Gastroesophageal sphincter (tissue), 3 donors: ENCODE data around the gene CDH13.

Experiments used
- POLR2AphosphoS5 ChIP-seq: sonication (generic); formaldehyde crosslinking; IDR thresholded peaks from one replicate; pipeline ENCODE4 v1.6.1; 2017; ENCODE audit warnings: antibody characterized with exemption
- TF ChIP-seq, protein P1 (sequence below), 4 experiments: fragments of 200-600 bp in 2 of 4; fragments of 450-650 bp in 2 of 4; sonication (generic) in 1 of 4; IDR thresholded peaks; one replicate each; pipeline ENCODE4 v1.5.1; 2017 to 2019; ENCODE audit warnings: antibody characterized with exemption in 4 of 4, mild to moderate bottlenecking in 2 of 4, moderate library complexity in 2 of 4

GRCh38 chr16:83817022-83817421, 1190.3 kb downstream of the CDH13 start:
- TF ChIP-seq POLR2AphosphoS5: no peak
- TF ChIP-seq, protein P1, sequence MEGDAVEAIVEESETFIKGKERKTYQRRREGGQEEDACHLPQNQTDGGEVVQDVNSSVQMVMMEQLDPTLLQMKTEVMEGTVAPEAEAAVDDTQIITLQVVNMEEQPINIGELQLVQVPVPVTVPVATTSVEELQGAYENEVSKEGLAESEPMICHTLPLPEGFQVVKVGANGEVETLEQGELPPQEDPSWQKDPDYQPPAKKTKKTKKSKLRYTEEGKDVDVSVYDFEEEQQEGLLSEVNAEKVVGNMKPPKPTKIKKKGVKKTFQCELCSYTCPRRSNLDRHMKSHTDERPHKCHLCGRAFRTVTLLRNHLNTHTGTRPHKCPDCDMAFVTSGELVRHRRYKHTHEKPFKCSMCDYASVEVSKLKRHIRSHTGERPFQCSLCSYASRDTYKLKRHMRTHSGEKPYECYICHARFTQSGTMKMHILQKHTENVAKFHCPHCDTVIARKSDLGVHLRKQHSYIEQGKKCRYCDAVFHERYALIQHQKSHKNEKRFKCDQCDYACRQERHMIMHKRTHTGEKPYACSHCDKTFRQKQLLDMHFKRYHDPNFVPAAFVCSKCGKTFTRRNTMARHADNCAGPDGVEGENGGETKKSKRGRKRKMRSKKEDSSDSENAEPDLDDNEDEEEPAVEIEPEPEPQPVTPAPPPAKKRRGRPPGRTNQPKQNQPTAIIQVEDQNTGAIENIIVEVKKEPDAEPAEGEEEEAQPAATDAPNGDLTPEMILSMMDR (IDR thresholded peaks at IDR 0.05): no peak
